Measurements from ENCODE around the gene TSSK2. TPM values are rescaled to one million over a fixed set of nuclear protein-coding genes. Genes with fewer than 3 reads are reported as not detected.
A peak's percentile ranks its signal among the peaks of the same experiment; 100 is the strongest.

Gene TSSK2
- total and polyA plus RNA-seq, 4 experiments from 2014 or later, result not detected

- Histone ChIP-seq H3K4me3 (ENCODE audit: low read length in 2 of 2) (peak overlapping the region; percentile 52 to 85), H3K27me3 (ENCODE audit: insufficient read depth, low read length) (no peaks in the 10 kb centered on the region), H3K4me1 (ENCODE audit: insufficient read depth, low read length) (peaks cover 42% of the 10 kb centered on the region), H3K27ac (ENCODE audit: low read depth, low read length) (peak overlapping the region; percentile 43), H3K9me3 (ENCODE audit: control insufficient read depth in 1 of 2, low read length in 2 of 2) (no peaks in the 10 kb centered on the region), H3K36me3 (ENCODE audit: insufficient read depth, low read length) (peaks cover 13% of the 10 kb centered on the region)
- CTCF ChIA-PET (ENCODE audit: partially characterized antibody), result interaction anchor here (0.5 to 2.2 kb wide), 5 partner anchors 12 to 1987 kb away, joined by 3 to 13 read pairs (median 5); partner anchors contain the start of gene ESS2
- Mint-ChIP-seq H3K27me3 (peaks cover 0 to 2% of the 10 kb centered on the region in 2 donors), H3K9me3 (peaks cover 0 to 2% (median 0%) of the 10 kb centered on the region in 8 donors), H3K4me3 (peak overlapping the region; percentile 82 to 93 (median 84)), H3K27ac (peak overlapping the region; percentile 72 to 93 (median 86)), H3K4me1 (peaks cover 28 to 49% (median 39%) of the 10 kb centered on the region in 4 donors), H3K36me3 (peaks cover 0 to 12% of the 10 kb centered on the region in 2 donors)
- DNase-seq, result no peak
- POLR2A ChIA-PET (ENCODE audit: partially characterized antibody), result interaction anchor here (0.6 to 3.5 kb wide), 14 partner anchors 9 to 357 kb away, joined by 3 to 61 read pairs (median 4); partner anchors contain the start of genes CDC45, CLTCL1, DGCR6 and ESS2
- intact Hi-C loops (cut with micrococcal nuclease), result loop anchor here (1.0 to 5.0 kb wide), 4 partner anchors 14 to 356 kb away; partner anchors contain the start of genes CDC45, CLTCL1, ESS2 and UFD1
Measured at GRCh38 chr22:19122752-19123492, 8.2 kb upstream of the TSSK2 start.

GRCh38 chr22:19123936-19124335 lies 7.2 kb upstream of the TSSK2 start:
- Histone ChIP-seq H3K27ac (ENCODE audit: low read depth, low read length) (no peak overlapping the region), H3K4me1 (ENCODE audit: insufficient read depth, low read length) (peaks cover 32% of the 10 kb centered on the region), H3K27me3 (ENCODE audit: insufficient read depth, low read length) (no peaks in the 10 kb centered on the region), H3K36me3 (ENCODE audit: insufficient read depth, low read length) (peaks cover 9% of the 10 kb centered on the region), H3K9me3 (ENCODE audit: control insufficient read depth in 1 of 2, low read length in 2 of 2) (no peaks in the 10 kb centered on the region), H3K4me3 (ENCODE audit: low read length in 2 of 2) (no peak overlapping the region)
- DNase-seq, result no peak
- peaks cover 21 to 40% (median 30%) of the 10 kb centered on the region in 4 donors for H3K4me1 Mint-ChIP-seq
- peaks cover 0 to 2% (median 0%) of the 10 kb centered on the region in 8 donors for H3K9me3 Mint-ChIP-seq
- ChIA-PET CTCF (ENCODE audit: partially characterized antibody) (interaction anchor here (0.7 kb wide), 1 partner anchor 1070 kb away, joined by 3 read pairs; no protein-coding TSS in a partner anchor), POLR2A (ENCODE audit: partially characterized antibody) (no interaction called here)
- intact Hi-C loops (cut with micrococcal nuclease), result loop anchor here (5.0 kb wide), 1 partner anchor 168 kb away; the partner anchor contains the start of gene CLTCL1
- peak overlapping the region in 2 of 7 donors; percentile 41 to 47 for H3K27ac Mint-ChIP-seq
- H3K36me3 Mint-ChIP-seq, result peaks cover 0 to 12% of the 10 kb centered on the region in 2 donors
- H3K27me3 Mint-ChIP-seq, result peaks cover 0 to 2% of the 10 kb centered on the region in 2 donors
- peak overlapping the region in 2 of 8 donors; percentile 43 to 59 for H3K4me3 Mint-ChIP-seq

- Mint-ChIP-seq H3K27me3 (peaks cover 0 to 2% of the 10 kb centered on the region in 2 donors), H3K4me1 (peaks cover 19 to 35% (median 27%) of the 10 kb centered on the region in 4 donors), H3K27ac (peak overlapping the region in 2 of 7 donors; percentile 41 to 47), H3K36me3 (peaks cover 0 to 12% of the 10 kb centered on the region in 2 donors), H3K9me3 (peaks cover 0 to 2% (median 0%) of the 10 kb centered on the region in 8 donors), H3K4me3 (peak overlapping the region in 1 of 8 donors; percentile 43)
- ChIA-PET POLR2A (ENCODE audit: partially characterized antibody) (no interaction called here), CTCF (ENCODE audit: partially characterized antibody) (interaction anchor here (0.7 kb wide), 1 partner anchor 1070 kb away, joined by 3 read pairs; no protein-coding TSS in a partner anchor)
- H3K36me3 ChIP-seq (ENCODE audit: insufficient read depth, low read length), result peaks cover 9% of the 10 kb centered on the region
- intact Hi-C loops (cut with micrococcal nuclease), result loop anchor here (5.0 kb wide), 1 partner anchor 168 kb away; the partner anchor contains the start of gene CLTCL1
- no peak overlapping the region for H3K27ac ChIP-seq (ENCODE audit: low read depth, low read length)
- DNase-seq, result no peak
- no peaks in the 10 kb centered on the region for H3K27me3 ChIP-seq (ENCODE audit: insufficient read depth, low read length)
- peaks cover 28% of the 10 kb centered on the region for H3K4me1 ChIP-seq (ENCODE audit: insufficient read depth, low read length)
- H3K4me3 ChIP-seq (ENCODE audit: low read length in 2 of 2), result no peak overlapping the region
- H3K9me3 ChIP-seq (ENCODE audit: control insufficient read depth in 1 of 2, low read length in 2 of 2), result no peaks in the 10 kb centered on the region
Measured at GRCh38 chr22:19124377-19124776, 6.7 kb upstream of the TSSK2 start.

GRCh38 chr22:19125011-19125410 lies 6.1 kb upstream of the TSSK2 start:
- no peak for DNase-seq
- intact Hi-C loops (cut with micrococcal nuclease), result no loop called here
- H3K9me3 Mint-ChIP-seq, result peaks cover 0 to 3% (median 0%) of the 10 kb centered on the region in 8 donors
- H3K4me3 Mint-ChIP-seq, result no peak overlapping the region
- H3K27me3 Mint-ChIP-seq, result peaks cover 0 to 2% of the 10 kb centered on the region in 2 donors
- ChIA-PET POLR2A (ENCODE audit: partially characterized antibody) (no interaction called here), CTCF (ENCODE audit: partially characterized antibody) (interaction anchor here (1.9 kb wide), 1 partner anchor 20 kb away, joined by 7 read pairs; the partner anchor contains the start of gene ESS2)
- H3K4me1 Mint-ChIP-seq, result peaks cover 16 to 29% (median 22%) of the 10 kb centered on the region in 4 donors
- no peaks in the 10 kb centered on the region for H3K27me3 ChIP-seq (ENCODE audit: insufficient read depth, low read length)
- peaks cover 0 to 8% of the 10 kb centered on the region in 2 donors for H3K36me3 Mint-ChIP-seq
- no peak overlapping the region for H3K4me3 ChIP-seq (ENCODE audit: low read length in 2 of 2)
- no peak overlapping the region for H3K27ac Mint-ChIP-seq
- peaks cover 5% of the 10 kb centered on the region for H3K36me3 ChIP-seq (ENCODE audit: insufficient read depth, low read length)
- H3K4me1 ChIP-seq (ENCODE audit: insufficient read depth, low read length), result peaks cover 22% of the 10 kb centered on the region
- H3K9me3 ChIP-seq (ENCODE audit: control insufficient read depth in 1 of 2, low read length in 2 of 2), result no peaks in the 10 kb centered on the region
- no peak overlapping the region for H3K27ac ChIP-seq (ENCODE audit: low read depth, low read length)

- Histone ChIP-seq H3K4me1 (ENCODE audit: insufficient read depth, low read length) (peaks cover 15% of the 10 kb centered on the region), H3K36me3 (ENCODE audit: insufficient read depth, low read length) (no peaks in the 10 kb centered on the region), H3K9me3 (ENCODE audit: control insufficient read depth in 1 of 2, low read length in 2 of 2) (no peaks in the 10 kb centered on the region), H3K4me3 (ENCODE audit: low read length in 2 of 2) (no peak overlapping the region), H3K27ac (ENCODE audit: low read depth, low read length) (no peak overlapping the region), H3K27me3 (ENCODE audit: insufficient read depth, low read length) (no peaks in the 10 kb centered on the region)
- Mint-ChIP-seq H3K27me3 (peaks cover 0 to 2% of the 10 kb centered on the region in 2 donors), H3K4me3 (no peak overlapping the region), H3K9me3 (peaks cover 0 to 3% (median 0%) of the 10 kb centered on the region in 8 donors), H3K36me3 (peaks cover 0 to 4% of the 10 kb centered on the region in 2 donors), H3K4me1 (peaks cover 9 to 22% (median 15%) of the 10 kb centered on the region in 4 donors), H3K27ac (no peak overlapping the region)
- POLR2A ChIA-PET (ENCODE audit: partially characterized antibody), result no interaction called here
- no peak for DNase-seq
- CTCF ChIA-PET (ENCODE audit: partially characterized antibody), result interaction anchor here (1.9 kb wide), 1 partner anchor 19 kb away, joined by 7 read pairs; the partner anchor contains the start of gene ESS2
- intact Hi-C loops (cut with micrococcal nuclease), result no loop called here
Measured at GRCh38 chr22:19125474-19126308, 5.4 kb upstream of the TSSK2 start.

GRCh38 chr22:19126309-19127273 lies 4.5 kb upstream of the TSSK2 start:
- H3K4me1 ChIP-seq (ENCODE audit: insufficient read depth, low read length), result peaks cover 7% of the 10 kb centered on the region
- ChIA-PET CTCF (ENCODE audit: partially characterized antibody) (interaction anchor here (1.1 to 1.9 kb wide), 2 partner anchors 9 to 18 kb away, joined by 3 to 7 read pairs; partner anchors contain the start of gene ESS2), POLR2A (ENCODE audit: partially characterized antibody) (no interaction called here)
- no peaks in the 10 kb centered on the region for H3K9me3 ChIP-seq (ENCODE audit: control insufficient read depth in 1 of 2, low read length in 2 of 2)
- no peak overlapping the region for H3K27ac ChIP-seq (ENCODE audit: low read depth, low read length)
- no peaks in the 10 kb centered on the region for H3K36me3 ChIP-seq (ENCODE audit: insufficient read depth, low read length)
- no peak overlapping the region for H3K4me3 ChIP-seq (ENCODE audit: low read length in 2 of 2)
- peaks cover 0 to 3% (median 0%) of the 10 kb centered on the region in 8 donors for H3K9me3 Mint-ChIP-seq
- H3K4me3 Mint-ChIP-seq, result no peak overlapping the region
- peak overlapping the region in 1 of 7 donors; percentile 70 for H3K27ac Mint-ChIP-seq
- no peaks in the 10 kb centered on the region for H3K27me3 ChIP-seq (ENCODE audit: insufficient read depth, low read length)
- DNase-seq, result no peak
- H3K36me3 Mint-ChIP-seq, result peaks cover 0 to 4% of the 10 kb centered on the region in 2 donors
- H3K4me1 Mint-ChIP-seq, result peaks cover 5 to 13% (median 8%) of the 10 kb centered on the region in 4 donors
- peaks cover 0 to 2% of the 10 kb centered on the region in 2 donors for H3K27me3 Mint-ChIP-seq
- intact Hi-C loops (cut with micrococcal nuclease), result no loop called here
